22Rv1 (cell line): ENCODE data around the gene SMAD9.

Source experiments
- ZFX ChIP-seq: fragments of 450-650 bp; IDR thresholded peaks from 2 replicates; pipeline ENCODE4 v1.6.1; 2017; ENCODE audit warnings: antibody characterized with exemption, borderline replicate concordance
- TF ChIP-seq, protein P1 (sequence below): fragments of 450-650 bp; IDR thresholded peaks from 2 replicates; pipeline ENCODE4 v1.5.1; 2017; ENCODE audit warnings: mild to moderate bottlenecking

DNA sequence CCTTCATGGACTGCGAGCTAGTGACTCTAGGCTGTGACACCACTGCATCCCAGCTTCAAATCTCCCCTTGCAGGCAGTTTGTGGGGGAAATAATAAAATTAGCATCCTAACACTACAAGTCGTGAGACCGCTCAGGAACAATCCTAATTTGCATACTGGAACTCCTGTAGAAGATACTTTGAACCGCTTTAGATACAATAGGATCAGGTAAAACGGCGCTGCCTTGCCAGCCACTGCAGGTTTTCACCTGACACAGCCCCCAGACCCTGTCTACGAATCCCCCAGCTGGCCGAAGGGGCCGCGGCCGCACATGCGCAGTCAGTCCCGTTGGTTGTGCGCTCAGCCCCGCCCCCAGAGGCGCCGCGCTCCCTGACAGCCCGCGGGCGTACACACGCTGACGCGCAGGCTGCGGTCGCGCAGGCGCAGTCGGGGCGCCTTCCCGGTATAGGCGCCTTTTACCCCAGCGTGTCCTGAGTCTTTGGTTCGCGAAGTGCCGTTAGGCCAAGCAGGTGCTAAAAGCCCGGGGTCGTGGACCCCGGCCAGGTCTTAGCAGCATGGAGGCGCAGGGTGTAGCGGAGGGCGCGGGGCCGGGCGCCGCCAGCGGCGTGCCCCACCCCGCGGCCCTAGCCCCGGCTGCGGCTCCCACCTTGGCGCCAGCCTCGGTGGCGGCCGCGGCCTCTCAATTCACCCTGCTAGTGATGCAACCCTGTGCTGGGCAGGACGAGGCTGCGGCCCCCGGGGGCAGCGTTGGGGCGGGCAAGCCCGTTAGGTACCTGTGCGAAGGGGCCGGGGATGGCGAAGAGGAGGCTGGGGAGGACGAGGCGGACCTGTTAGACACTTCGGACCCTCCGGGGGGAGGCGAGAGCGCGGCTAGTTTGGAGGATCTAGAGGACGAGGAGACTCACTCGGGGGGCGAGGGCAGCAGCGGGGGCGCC lies 101.0 kb downstream of the SMAD9 start, which contains the start of gene RFXAP:
- TF ChIP-seq, protein P1, sequence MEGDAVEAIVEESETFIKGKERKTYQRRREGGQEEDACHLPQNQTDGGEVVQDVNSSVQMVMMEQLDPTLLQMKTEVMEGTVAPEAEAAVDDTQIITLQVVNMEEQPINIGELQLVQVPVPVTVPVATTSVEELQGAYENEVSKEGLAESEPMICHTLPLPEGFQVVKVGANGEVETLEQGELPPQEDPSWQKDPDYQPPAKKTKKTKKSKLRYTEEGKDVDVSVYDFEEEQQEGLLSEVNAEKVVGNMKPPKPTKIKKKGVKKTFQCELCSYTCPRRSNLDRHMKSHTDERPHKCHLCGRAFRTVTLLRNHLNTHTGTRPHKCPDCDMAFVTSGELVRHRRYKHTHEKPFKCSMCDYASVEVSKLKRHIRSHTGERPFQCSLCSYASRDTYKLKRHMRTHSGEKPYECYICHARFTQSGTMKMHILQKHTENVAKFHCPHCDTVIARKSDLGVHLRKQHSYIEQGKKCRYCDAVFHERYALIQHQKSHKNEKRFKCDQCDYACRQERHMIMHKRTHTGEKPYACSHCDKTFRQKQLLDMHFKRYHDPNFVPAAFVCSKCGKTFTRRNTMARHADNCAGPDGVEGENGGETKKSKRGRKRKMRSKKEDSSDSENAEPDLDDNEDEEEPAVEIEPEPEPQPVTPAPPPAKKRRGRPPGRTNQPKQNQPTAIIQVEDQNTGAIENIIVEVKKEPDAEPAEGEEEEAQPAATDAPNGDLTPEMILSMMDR, result 0 out of 2 replicates have a peak, but pooled peaks have one; percentile 4
- TF ChIP-seq ZFX, result no peak
